ENCODE measurements around the gene FMO1. TPM values are rescaled to one million over a fixed set of nuclear protein-coding genes. Genes with fewer than 3 reads are reported as not detected.

FMO1 gene
- total RNA-seq, 1 experiment from 2014 or later, result not detected

- Histone ChIP-seq H3K9me2 (ENCODE audit: insufficient read depth) (no peaks in the 10 kb centered on the region), H3K4me2 (ENCODE audit: low read length) (no peak overlapping the region), H3K9ac (ENCODE audit: low read length) (no peak overlapping the region), H4K20me1 (ENCODE audit: insufficient read depth) (no peaks in the 10 kb centered on the region), H3K27ac (ENCODE audit: low read depth, low read length) (no peak overlapping the region), H3K27me3 (ENCODE audit: insufficient read depth, low read length) (no peaks in the 10 kb centered on the region), H3K9me3 (ENCODE audit: control insufficient read depth in 1 of 2, insufficient read depth in 1 of 2, low read depth in 1 of 2, low read length in 2 of 2) (no peaks in the 10 kb centered on the region), H2AFZ (ENCODE audit: low read depth, low read length, poor library complexity, severe bottlenecking) (no peak overlapping the region), H3K79me2 (ENCODE audit: insufficient read depth, low read length) (no peaks in the 10 kb centered on the region), H3K36me3 (ENCODE audit: control insufficient read depth in 1 of 2, insufficient read depth in 2 of 2, low read length in 2 of 2) (no peaks in the 10 kb centered on the region), H3K4me3 (replicated peaks in 1 of 2; ENCODE audit: low read depth in 1 of 2, low read length in 2 of 2) (no peak overlapping the region), H3K4me1 (ENCODE audit: control insufficient read depth in 1 of 2, insufficient read depth in 2 of 2, low read length in 2 of 2) (no peaks in the 10 kb centered on the region)
- CTCF ChIA-PET, result no interaction called here
- TF ChIP-seq ZFX (IDR thresholded peaks at IDR 0.05), result no peak
- no peak for TF ChIP-seq SIN3A (IDR thresholded peaks at IDR 0.05; ENCODE audit: low read depth)
- no peak for TF ChIP-seq RAD21 (IDR thresholded peaks at IDR 0.05; ENCODE audit: low read depth)
- TF ChIP-seq ZNF274 (IDR thresholded peaks at IDR 0.05; ENCODE audit: low read depth, low read length), result no peak
- TF ChIP-seq EGR1 (IDR thresholded peaks at IDR 0.05; ENCODE audit: low read depth), result no peak
- no peak for TF ChIP-seq MAX (IDR thresholded peaks at IDR 0.05)
- TF ChIP-seq YY1 (IDR thresholded peaks at IDR 0.05; ENCODE audit: extremely low read depth, insufficient replicate concordance, low read depth, low read length), result no peak
- TF ChIP-seq CTCF (IDR thresholded peaks at IDR 0.05 in 2 of 3, conservative IDR thresholded peaks at IDR 0.05 in 1 of 3; ENCODE audit: borderline replicate concordance in 1 of 3, insufficient read depth in 1 of 3, low read depth in 2 of 3, low read length in 2 of 3), result no peak
- TF ChIP-seq CBX3 (IDR thresholded peaks at IDR 0.05; ENCODE audit: low read depth), result no peak
- no TSS peak for BruUV-seq (replicated peaks)
- intact Hi-C loops (cut with micrococcal nuclease), result loop anchor here (10.0 kb wide), 1 partner anchor 535 kb away; no protein-coding TSS in a partner anchor
- DNase-seq (ENCODE audit: low read depth, low spot score), result no peak
- POLR2A ChIA-PET, result no interaction called here
- RAD21 ChIA-PET (ENCODE audit: low non-redundant PET in 1 of 2, low total read pairs in 2 of 2, uncharacterized antibody in 2 of 2, unreplicated experiment in 2 of 2), result no interaction called here
- ATAC-seq, result no peak
Measured at GRCh38 chr1:171219346-171220080, 28.8 kb upstream of the FMO1 start.

All from HCT116 (cell line).